Astrocyte of the spinal cord (primary cell): ENCODE data around the gene LUC7L3.
"Not testable (repeated sequence)": the region's sequence is repeated elsewhere in the genome, so short reads cannot be mapped to it uniquely, and the experiment has no call there.

ENCODE experiments used
- DNase-seq: peaks from one replicate; pipeline ENCODE4 v3.0.0; 2011; ENCODE audit warnings: low read depth, low spot score
- H3K4me3 ChIP-seq: 2 replicates; pipeline ENCODE4 v1.5.1; 2011; ENCODE audit warnings: low read depth, mild to moderate bottlenecking, low read length, moderate library complexity
- CTCF ChIP-seq: IDR thresholded peaks from 2 replicates; pipeline ENCODE4 v1.5.1; 2012; ENCODE audit warnings: low read depth, mild to moderate bottlenecking, low read length, inconsistent platforms
- in situ Hi-C: cut with HindIII; loops from 2 replicates; pipeline ENCODE4 v1.10.0; 2017; ENCODE audit warnings: low sequenced_read_pairs

Gene LUC7L3

GRCh38 chr17:50676065-50676975 lies 43.1 kb upstream of the LUC7L3 start:
- TF ChIP-seq CTCF: no peak
- H3K4me3 ChIP-seq: no peak overlapping the region
- no peak for DNase-seq
- in situ Hi-C loops: no loop called here

- in situ Hi-C loops: no loop called here
- no peak for DNase-seq
- no peak overlapping the region for H3K4me3 ChIP-seq
- no peak for TF ChIP-seq CTCF
Measured at GRCh38 chr17:50677851-50678375, 41.5 kb upstream of the LUC7L3 start.

- no peak for TF ChIP-seq CTCF
Measured at GRCh38 chr17:50679008-50679544, 40.3 kb upstream of the LUC7L3 start.

GRCh38 chr17:50680126-50680525 lies 39.3 kb upstream of the LUC7L3 start:
- in situ Hi-C loops: no loop called here

More at GRCh38 chr17:50679008-50679544, 40.3 kb upstream of the LUC7L3 start:
- in situ Hi-C loops: no loop called here
- no peak overlapping the region for H3K4me3 ChIP-seq
- no peak for DNase-seq

GRCh38 chr17:50680543-50681262 lies 38.7 kb upstream of the LUC7L3 start:
- H3K4me3 ChIP-seq, DNase-seq, in situ Hi-C loops: not testable (repeated sequence)

More at GRCh38 chr17:50680126-50680525, 39.3 kb upstream of the LUC7L3 start:
- TF ChIP-seq CTCF: no peak
- H3K4me3 ChIP-seq: no peak overlapping the region
- DNase-seq: no peak

- peak; percentile 69 for TF ChIP-seq CTCF
- DNase-seq: peak; percentile 75
- H3K4me3 ChIP-seq: no peak overlapping the region
- in situ Hi-C loops: no loop called here
Measured at GRCh38 chr17:50681263-50682200, 37.9 kb upstream of the LUC7L3 start.
